ENCODE data around the gene SIX4.
"Not testable (repeated sequence)": the region's sequence is repeated elsewhere in the genome, so short reads cannot be mapped to it uniquely, and the experiment has no call there.

The SIX4 gene

DNA sequence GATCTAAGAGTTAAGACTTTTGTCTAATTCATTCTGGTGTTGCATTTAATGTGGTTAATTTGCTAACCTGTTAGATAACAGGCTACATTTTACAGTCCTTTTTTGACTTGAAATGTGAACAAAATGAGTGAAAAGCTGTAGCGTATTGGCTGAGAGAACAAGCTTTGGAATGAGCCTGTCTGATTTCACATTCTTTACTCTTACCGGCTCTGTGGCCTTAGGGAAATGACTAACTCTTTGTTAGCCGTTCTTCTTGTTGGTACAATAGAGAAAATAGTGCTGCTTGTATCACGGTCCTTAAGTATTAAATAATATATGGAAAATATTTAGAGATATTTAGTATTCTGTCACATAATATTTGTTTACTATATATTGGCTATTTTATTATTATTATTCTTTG, 12.3 kb upstream of the SIX4 start:
- no peaks in the 10 kb centered on the region for H3K36me3 ChIP-seq (ENCODE audit: insufficient read depth, low read length)
- no peaks in the 10 kb centered on the region for H3K9me3 ChIP-seq (ENCODE audit: low read length)
- H3K27me3 ChIP-seq (ENCODE audit: insufficient read depth, low read length), result no peaks in the 10 kb centered on the region
- H3K4me3 ChIP-seq (ENCODE audit: low read length), result peak overlapping the region; percentile 81
- peaks cover 14% of the 10 kb centered on the region for H3K4me1 ChIP-seq (ENCODE audit: insufficient read depth, low read length)
- H2AFZ ChIP-seq (ENCODE audit: low read depth, low read length), result no peak overlapping the region

DNA sequence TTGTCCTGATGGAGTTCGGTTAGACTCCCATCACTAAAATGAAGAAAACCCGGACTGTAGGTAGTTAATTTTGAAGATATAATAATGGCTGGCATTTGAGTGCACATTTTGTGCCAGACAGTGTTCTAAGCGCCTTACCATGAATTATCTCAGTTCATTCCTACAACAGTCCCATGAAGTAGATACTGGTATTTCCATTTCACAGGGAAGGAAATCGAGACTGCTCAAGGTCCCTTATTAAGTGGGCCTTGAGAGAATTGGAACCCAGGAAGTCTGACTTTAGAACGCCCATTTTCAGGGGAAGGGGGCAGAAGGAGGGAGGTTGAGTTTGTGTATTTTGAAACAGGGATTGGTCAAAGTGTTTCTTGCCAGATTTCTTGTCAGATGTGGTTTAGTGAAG, 11.3 kb upstream of the SIX4 start:
- Histone ChIP-seq H3K36me3 (ENCODE audit: insufficient read depth, low read length) (no peaks in the 10 kb centered on the region), H3K9me3 (ENCODE audit: low read length) (no peaks in the 10 kb centered on the region), H2AFZ (ENCODE audit: low read depth, low read length) (peak overlapping the region; percentile 59), H3K4me1 (ENCODE audit: insufficient read depth, low read length) (peaks cover 14% of the 10 kb centered on the region), H3K27me3 (ENCODE audit: insufficient read depth, low read length) (no peaks in the 10 kb centered on the region), H3K4me3 (ENCODE audit: low read length) (peak overlapping the region; percentile 81)

DNA sequence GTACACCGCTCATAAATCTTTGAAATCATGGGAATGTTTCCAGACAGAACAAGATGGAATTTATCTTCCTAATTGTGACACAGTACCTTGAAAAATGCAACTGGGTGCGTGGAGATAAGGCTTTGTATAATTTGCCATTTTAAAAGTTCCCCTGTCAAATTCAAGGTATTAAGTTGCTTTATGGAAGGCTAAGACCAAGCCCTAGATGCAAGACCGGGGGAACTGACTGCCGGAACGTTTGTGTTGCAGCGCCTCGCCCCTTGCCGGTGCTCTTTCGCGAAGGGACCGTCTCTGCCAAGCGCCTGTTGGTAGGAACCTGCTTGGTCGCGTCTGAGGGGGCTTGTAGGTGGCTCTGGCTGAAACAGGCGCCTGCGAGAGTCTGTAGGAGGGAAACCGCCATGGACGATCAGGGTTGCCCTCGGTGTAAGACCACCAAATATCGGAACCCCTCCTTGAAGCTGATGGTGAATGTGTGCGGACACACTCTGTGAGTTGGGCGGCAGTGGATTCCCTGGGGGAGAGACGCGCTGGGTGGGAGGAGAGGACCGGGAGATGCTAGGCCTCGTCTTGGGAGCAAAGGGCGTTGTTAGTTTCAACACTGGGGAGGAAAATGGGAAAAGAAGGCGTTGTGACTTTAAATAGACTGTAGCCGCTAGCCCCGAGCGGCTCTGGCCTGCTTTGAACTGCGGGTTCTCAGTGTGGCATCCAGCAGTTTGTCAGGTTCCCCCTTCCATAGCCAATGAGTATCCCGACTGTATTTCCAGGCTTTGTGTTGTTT, 10.5 kb upstream of the SIX4 start, which contains the start of gene MNAT1:
Gene MNAT1 (plus strand): TSS at position 297 of the 778 bp plus-strand sequence. CDS start 102 bp downstream, at position 399.
- no peaks in the 10 kb centered on the region for H3K36me3 ChIP-seq (ENCODE audit: insufficient read depth, low read length)
- H2AFZ ChIP-seq (ENCODE audit: low read depth, low read length), result peak within 1 kb of the TSS; percentile 59
- H3K4me3 ChIP-seq (ENCODE audit: low read length), result peak within 1 kb of the TSS; percentile 81
- no peaks in the 10 kb centered on the region for H3K27me3 ChIP-seq (ENCODE audit: insufficient read depth, low read length)
- no peaks in the 10 kb centered on the region for H3K9me3 ChIP-seq (ENCODE audit: low read length)
- H3K4me1 ChIP-seq (ENCODE audit: insufficient read depth, low read length), result peaks cover 14% of the 10 kb centered on the region

DNA sequence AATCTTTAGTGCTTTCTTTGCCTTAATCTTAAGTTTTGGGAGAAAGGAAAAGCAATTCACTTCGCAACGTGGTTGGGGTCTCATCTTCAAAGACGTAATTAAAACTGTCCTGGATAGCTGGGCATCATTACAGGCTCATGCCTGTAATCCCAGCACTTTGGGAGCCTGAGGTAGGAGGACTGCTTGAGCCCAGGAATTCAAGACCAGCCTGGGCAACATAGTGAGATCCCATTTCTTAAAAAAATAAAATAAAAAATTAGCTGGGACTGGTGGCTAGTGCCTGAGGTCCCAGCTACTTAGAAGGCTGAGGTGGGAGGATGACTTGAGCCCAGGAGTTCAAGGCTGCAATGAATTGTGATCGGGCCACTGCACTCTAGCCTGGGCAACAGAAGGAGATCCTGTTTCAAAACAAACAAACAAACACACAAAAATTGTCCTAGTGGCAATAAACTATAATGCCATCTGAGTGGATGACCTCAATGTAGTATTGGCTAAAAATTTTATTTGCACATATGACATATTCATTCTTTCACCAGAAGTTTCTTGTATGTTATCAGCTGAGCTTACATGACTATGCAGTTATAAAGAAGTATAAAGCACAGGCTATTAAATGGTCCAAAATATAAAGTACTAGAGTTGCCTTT, 8.8 kb upstream of the SIX4 start:
- no peak overlapping the region for H3K4me3 ChIP-seq (ENCODE audit: low read length)

DNA sequence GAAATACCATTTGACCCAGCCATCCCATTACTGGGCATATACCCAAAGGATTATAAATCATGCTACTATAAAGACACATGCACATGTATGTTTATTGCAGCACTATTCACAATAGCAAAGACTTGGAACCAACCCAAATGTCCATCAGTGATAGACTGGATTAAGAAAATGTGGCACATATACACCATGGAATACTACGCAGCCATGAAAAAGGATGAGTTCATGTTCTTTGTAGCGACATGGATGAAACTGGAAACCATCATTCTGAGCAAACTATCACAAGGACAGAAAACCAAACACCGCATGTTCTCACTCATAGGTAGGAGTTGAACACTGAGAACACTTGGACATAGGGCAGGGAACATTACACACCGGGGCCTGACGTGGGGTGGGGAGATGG, 7.1 kb upstream of the SIX4 start:
- H3K9me3 ChIP-seq (ENCODE audit: low read length); H3K4me3 ChIP-seq (ENCODE audit: low read length); H3K4me1 ChIP-seq (ENCODE audit: insufficient read depth, low read length); H3K27me3 ChIP-seq (ENCODE audit: insufficient read depth, low read length); H3K36me3 ChIP-seq (ENCODE audit: insufficient read depth, low read length); H2AFZ ChIP-seq (ENCODE audit: low read depth, low read length): not testable (repeated sequence)

More for the DNA sequence above, 8.8 kb upstream of the SIX4 start:
- no peaks in the 10 kb centered on the region for H3K9me3 ChIP-seq (ENCODE audit: low read length)
- H2AFZ ChIP-seq (ENCODE audit: low read depth, low read length), result no peak overlapping the region
- no peaks in the 10 kb centered on the region for H3K36me3 ChIP-seq (ENCODE audit: insufficient read depth, low read length)
- H3K27me3 ChIP-seq (ENCODE audit: insufficient read depth, low read length), result no peaks in the 10 kb centered on the region
- peaks cover 14% of the 10 kb centered on the region for H3K4me1 ChIP-seq (ENCODE audit: insufficient read depth, low read length)

DNA sequence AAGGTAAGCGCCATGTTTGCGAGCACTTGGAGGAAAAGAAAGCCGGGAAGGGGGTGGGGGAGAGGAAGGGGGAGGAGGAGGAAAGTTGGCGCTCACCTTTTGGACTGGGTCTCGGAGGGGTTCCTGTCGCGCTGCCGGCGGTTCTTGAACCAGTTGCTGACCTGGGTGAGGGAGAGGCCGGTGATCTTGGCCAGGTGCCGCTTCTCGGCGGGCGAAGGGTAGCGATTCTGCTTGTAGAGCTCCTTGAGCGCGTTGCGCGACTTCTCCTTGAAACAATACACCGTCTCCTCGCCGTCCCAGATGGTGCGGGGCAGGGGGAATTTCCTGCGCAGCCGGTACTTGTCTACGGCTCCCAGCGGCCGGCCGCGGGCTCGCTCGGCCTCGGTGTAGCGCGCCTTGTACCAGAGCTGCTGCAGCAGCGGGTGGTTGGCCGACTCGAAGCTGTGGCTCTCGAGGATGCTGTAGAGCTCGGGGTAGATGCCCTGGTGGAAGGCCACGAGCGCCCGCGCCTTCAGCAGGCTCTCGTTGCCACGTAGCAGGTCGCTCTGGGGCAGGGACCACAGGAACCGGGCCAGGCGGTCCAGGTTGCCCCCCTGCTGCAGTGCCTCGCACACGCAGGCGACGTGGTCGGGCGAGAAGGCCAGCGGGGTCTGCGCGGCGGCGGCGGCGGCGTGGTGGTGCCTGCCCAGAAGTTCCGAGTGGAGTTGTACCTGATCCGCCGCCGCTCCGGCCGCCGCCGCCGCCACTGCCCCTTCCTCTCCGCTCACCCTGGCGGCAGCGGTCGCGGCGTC, 840 bp downstream of the SIX4 start:
- no peaks in the 10 kb centered on the region for H3K27me3 ChIP-seq (ENCODE audit: insufficient read depth, low read length)
- H3K9me3 ChIP-seq (ENCODE audit: low read length), result no peaks in the 10 kb centered on the region
- H3K36me3 ChIP-seq (ENCODE audit: insufficient read depth, low read length), result peaks cover 13% of the 10 kb centered on the region
- H2AFZ ChIP-seq (ENCODE audit: low read depth, low read length), result peak overlapping the region; percentile 77
- peaks cover 15% of the 10 kb centered on the region for H3K4me1 ChIP-seq (ENCODE audit: insufficient read depth, low read length)
- H3K4me3 ChIP-seq (ENCODE audit: low read length), result peak overlapping the region; percentile 93

DNA sequence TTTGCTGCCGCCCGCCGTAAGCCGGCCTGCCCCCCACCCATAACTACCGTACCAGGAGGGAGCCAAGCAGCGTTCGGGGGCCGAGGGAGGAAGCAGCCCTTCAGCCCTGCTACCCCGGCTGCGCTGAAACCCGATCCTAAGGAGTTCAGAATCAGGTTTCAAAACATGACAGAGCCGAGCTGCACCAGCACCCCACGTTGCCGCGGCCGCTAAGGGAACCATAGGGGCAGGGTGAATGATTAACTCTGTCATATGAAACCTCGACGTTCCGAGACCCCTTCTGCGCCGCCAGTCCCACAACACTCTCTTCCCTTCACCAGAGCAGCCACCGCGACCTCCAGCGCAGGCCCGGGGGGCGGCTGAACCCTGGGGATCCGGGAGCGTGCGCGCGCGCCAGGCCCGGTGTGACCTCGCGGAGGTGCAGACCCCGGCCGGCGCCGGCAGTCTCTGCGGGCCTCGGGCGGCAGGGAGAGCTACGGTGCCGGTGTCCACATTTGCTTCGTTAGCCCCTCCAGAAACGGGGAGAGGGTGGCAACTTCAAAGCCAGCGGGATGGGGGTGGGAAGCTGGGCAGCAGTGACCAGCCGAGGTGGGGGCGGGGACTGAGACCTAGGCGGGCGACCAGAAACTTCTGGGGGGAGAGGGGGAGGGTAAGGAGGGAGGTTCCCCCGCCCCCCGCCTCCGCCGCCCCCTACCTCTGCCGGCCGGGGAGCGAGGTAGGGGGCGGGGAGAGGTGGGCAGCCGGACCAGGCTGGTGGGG, 1.6 kb downstream of the SIX4 start:
- H2AFZ ChIP-seq (ENCODE audit: low read depth, low read length), result peak overlapping the region; percentile 81
- H3K9me3 ChIP-seq (ENCODE audit: low read length), result no peaks in the 10 kb centered on the region
- H3K36me3 ChIP-seq (ENCODE audit: insufficient read depth, low read length), result peaks cover 15% of the 10 kb centered on the region
- no peaks in the 10 kb centered on the region for H3K27me3 ChIP-seq (ENCODE audit: insufficient read depth, low read length)
- peaks cover 15% of the 10 kb centered on the region for H3K4me1 ChIP-seq (ENCODE audit: insufficient read depth, low read length)
- peak overlapping the region; percentile 93 for H3K4me3 ChIP-seq (ENCODE audit: low read length)

DNA sequence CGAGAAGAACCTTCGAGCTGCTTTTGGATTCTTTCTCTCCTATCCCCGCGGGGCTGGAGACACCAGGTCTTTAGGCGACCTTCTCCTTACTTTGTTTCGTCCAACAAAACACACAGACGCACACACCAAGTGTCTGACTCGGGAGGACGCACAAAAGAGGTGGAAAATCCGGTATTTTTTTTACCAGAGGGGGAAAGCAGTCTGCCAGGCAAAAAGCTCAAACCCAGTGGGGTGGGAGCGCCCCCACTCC, 2.1 kb downstream of the SIX4 start:
- Histone ChIP-seq H3K27me3 (ENCODE audit: insufficient read depth, low read length) (no peaks in the 10 kb centered on the region), H3K4me1 (ENCODE audit: insufficient read depth, low read length) (peaks cover 15% of the 10 kb centered on the region), H2AFZ (ENCODE audit: low read depth, low read length) (peak overlapping the region; percentile 81), H3K9me3 (ENCODE audit: low read length) (no peaks in the 10 kb centered on the region), H3K36me3 (ENCODE audit: insufficient read depth, low read length) (peaks cover 17% of the 10 kb centered on the region), H3K4me3 (ENCODE audit: low read length) (peak overlapping the region; percentile 93)

DNA sequence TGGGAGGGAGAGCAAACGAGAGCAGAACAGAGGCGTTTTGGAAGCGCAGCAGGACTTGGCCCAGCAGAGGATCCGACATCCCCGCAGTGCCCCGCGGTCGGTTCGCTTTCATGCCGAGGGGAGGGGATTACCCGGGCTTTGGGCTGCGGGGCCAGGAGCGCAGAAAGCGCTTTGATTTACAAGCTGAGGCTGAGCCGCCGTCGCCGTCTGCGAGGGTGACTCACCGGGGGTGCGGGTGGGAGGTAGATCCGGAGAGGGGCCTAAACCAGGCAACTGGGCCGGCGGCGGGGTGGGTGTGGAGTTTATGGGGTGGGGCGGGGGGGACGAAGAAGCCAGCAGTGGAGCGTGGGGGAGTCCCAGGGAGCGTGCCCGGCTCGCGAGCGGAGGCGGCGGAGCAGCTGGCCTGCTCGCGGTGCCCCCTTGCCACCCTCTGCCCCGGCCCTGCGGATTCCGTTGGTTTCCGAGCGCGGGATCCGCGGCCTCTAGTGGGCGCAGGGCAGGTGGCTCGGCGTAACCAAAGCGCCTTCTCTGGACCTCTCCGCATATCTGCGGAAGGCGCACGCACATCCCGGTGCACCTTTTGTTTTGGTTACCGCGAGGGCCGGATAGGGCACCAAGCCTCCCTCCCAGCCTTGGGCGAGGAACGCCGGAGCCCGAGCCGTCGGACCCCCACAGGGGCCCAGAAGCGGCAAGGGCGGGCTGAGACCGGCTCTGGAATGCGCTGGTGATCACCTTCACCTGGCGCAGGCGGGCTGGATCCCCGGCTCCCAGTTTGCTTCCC, 2.6 kb downstream of the SIX4 start:
- Histone ChIP-seq H3K27me3 (ENCODE audit: insufficient read depth, low read length) (no peaks in the 10 kb centered on the region), H3K36me3 (ENCODE audit: insufficient read depth, low read length) (peaks cover 17% of the 10 kb centered on the region), H2AFZ (ENCODE audit: low read depth, low read length) (peak overlapping the region; percentile 81), H3K9me3 (ENCODE audit: low read length) (no peaks in the 10 kb centered on the region), H3K4me1 (ENCODE audit: insufficient read depth, low read length) (peaks cover 15% of the 10 kb centered on the region), H3K4me3 (ENCODE audit: low read length) (peak overlapping the region; percentile 93)

DNA sequence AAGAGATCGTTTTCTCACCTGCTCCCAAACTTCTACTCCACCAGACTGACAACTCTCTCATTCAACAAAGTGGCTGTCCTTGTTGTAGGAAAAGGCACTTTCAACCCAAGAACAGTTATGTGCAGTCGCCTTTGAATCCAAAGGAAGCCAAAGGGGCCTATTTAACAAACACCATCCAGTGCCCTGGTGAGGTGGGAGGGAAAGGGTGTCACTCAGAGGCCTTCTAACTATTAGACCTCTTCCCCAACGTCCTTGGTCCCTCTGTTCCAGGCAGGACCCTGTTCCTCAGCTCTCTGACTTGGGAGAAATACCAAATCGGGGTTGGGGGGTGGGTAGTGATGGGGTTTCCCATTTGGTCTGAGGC, 3.2 kb downstream of the SIX4 start:
- H3K9me3 ChIP-seq (ENCODE audit: low read length), result no peaks in the 10 kb centered on the region
- peaks cover 17% of the 10 kb centered on the region for H3K36me3 ChIP-seq (ENCODE audit: insufficient read depth, low read length)
- peaks cover 15% of the 10 kb centered on the region for H3K4me1 ChIP-seq (ENCODE audit: insufficient read depth, low read length)
- peak overlapping the region; percentile 93 for H3K4me3 ChIP-seq (ENCODE audit: low read length)
- H2AFZ ChIP-seq (ENCODE audit: low read depth, low read length), result no peak overlapping the region
- no peaks in the 10 kb centered on the region for H3K27me3 ChIP-seq (ENCODE audit: insufficient read depth, low read length)

DNA sequence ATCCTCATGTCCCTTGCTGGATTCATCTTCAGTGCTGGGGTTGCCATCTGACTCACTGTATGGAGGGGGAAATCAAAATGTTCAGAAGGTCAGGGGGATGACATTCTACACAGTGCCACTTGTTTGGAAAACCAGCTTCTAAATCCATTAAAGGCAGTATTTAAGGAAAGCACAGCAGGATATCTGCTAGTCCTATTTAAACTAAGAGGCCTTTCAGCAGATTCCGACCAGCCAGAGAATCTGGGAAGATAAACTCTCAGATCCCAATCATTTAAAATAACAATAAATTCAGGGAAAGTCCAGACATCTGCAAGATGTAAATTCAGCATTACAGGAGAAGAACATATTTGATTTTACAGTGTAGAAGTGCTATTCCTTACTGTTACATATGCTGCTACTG, 3.8 kb downstream of the SIX4 start:
- peaks cover 17% of the 10 kb centered on the region for H3K36me3 ChIP-seq (ENCODE audit: insufficient read depth, low read length)
- H3K4me3 ChIP-seq (ENCODE audit: low read length), result no peak overlapping the region

DNA sequence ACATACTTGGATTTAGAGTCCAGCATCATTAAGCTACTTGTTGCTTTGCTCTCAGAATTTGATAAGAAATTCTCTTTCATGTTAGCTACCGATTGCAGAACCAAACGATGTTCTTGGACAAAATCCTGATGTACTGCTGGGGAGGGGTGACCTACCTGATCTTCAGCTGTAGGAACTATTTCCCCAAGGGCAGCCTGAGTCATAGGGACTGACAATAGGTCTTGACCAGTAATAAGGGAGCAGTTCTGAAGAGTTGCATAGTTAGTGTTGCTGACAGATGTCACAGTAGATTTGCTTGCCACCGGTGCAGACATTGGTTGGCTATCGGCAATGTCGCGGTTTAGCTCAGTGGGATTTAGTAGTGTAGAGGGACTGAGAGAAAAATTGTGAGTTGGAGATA, 10.6 kb downstream of the SIX4 start:
- Histone ChIP-seq H3K27me3 (ENCODE audit: insufficient read depth, low read length) (no peaks in the 10 kb centered on the region), H3K36me3 (ENCODE audit: insufficient read depth, low read length) (peaks cover 8% of the 10 kb centered on the region), H3K4me3 (ENCODE audit: low read length) (no peak overlapping the region), H3K4me1 (ENCODE audit: insufficient read depth, low read length) (peaks cover 7% of the 10 kb centered on the region), H3K9me3 (ENCODE audit: low read length) (no peaks in the 10 kb centered on the region), H2AFZ (ENCODE audit: low read depth, low read length) (no peak overlapping the region)

More for the DNA sequence above, 3.8 kb downstream of the SIX4 start:
- H3K27me3 ChIP-seq (ENCODE audit: insufficient read depth, low read length), result no peaks in the 10 kb centered on the region
- H2AFZ ChIP-seq (ENCODE audit: low read depth, low read length), result no peak overlapping the region
- H3K4me1 ChIP-seq (ENCODE audit: insufficient read depth, low read length), result peaks cover 15% of the 10 kb centered on the region
- H3K9me3 ChIP-seq (ENCODE audit: low read length), result no peaks in the 10 kb centered on the region

Measured in neuron (in vitro differentiated cells).